ENCODE data around the gene WSB1. TPM values are rescaled to one million over a fixed set of nuclear protein-coding genes. Genes with fewer than 3 reads are reported as not detected.

WSB1 gene
- polyA plus RNA-seq, 3 donors, result 175 to 234 (median 205) TPM

- DNase-seq (ENCODE audit: low read depth in 3 of 3, low spot score in 2 of 3), result peak; percentile 81 to 88 (median 85)
These were observed 38.8 kb downstream of the WSB1 start for GRCh38 chr17:27332485-27333409.

- DNase-seq (ENCODE audit: low read depth in 3 of 3, low spot score in 2 of 3), result no peak
These were observed 39.6 kb downstream of the WSB1 start for GRCh38 chr17:27333410-27333980.

GRCh38 chr17:27336184-27336583, 42.3 kb downstream of the WSB1 start:
- DNase-seq (ENCODE audit: low read depth in 3 of 3, low spot score in 2 of 3), result no peak

- no peak for DNase-seq (ENCODE audit: low read depth in 3 of 3, low spot score in 2 of 3)
These were observed 44.6 kb downstream of the WSB1 start for GRCh38 chr17:27338536-27338985.

- no peak for DNase-seq (ENCODE audit: low read depth in 3 of 3, low spot score in 2 of 3)
These were observed 45.4 kb downstream of the WSB1 start for GRCh38 chr17:27339198-27339835.

GRCh38 chr17:27339836-27340550, 46.1 kb downstream of the WSB1 start:
- DNase-seq (ENCODE audit: low read depth in 3 of 3, low spot score in 2 of 3), result no peak

- DNase-seq (ENCODE audit: low read depth in 3 of 3, low spot score in 2 of 3), result no peak
These were observed 46.7 kb downstream of the WSB1 start for GRCh38 chr17:27340575-27340974.

GRCh38 chr17:27341041-27341471, 47.1 kb downstream of the WSB1 start:
- DNase-seq (ENCODE audit: low read depth in 3 of 3, low spot score in 2 of 3), result no peak

- DNase-seq (ENCODE audit: low read depth in 3 of 3, low spot score in 2 of 3), result no peak
These were observed 48.1 kb downstream of the WSB1 start for GRCh38 chr17:27342059-27342458.

GRCh38 chr17:27343294-27343693, 49.4 kb downstream of the WSB1 start:
- no peak for DNase-seq (ENCODE audit: low read depth in 3 of 3, low spot score in 2 of 3)

GRCh38 chr17:27343977-27344607, 50.2 kb downstream of the WSB1 start:
- DNase-seq (ENCODE audit: low read depth in 3 of 3, low spot score in 2 of 3), result no peak

GRCh38 chr17:27345141-27345904, 51.4 kb downstream of the WSB1 start:
- DNase-seq (ENCODE audit: low read depth in 3 of 3, low spot score in 2 of 3), result peak in 2 of 3 donors; percentile 68 to 72

GRCh38 chr17:27346228-27346899, 52.5 kb downstream of the WSB1 start:
- DNase-seq (ENCODE audit: low read depth in 3 of 3, low spot score in 2 of 3), result no peak

- no peak for DNase-seq (ENCODE audit: low read depth in 3 of 3, low spot score in 2 of 3)
These were observed 54.3 kb downstream of the WSB1 start for GRCh38 chr17:27348196-27348595.

GRCh38 chr17:27349540-27350021, 55.7 kb downstream of the WSB1 start:
- no peak for DNase-seq (ENCODE audit: low read depth in 3 of 3, low spot score in 2 of 3)

GRCh38 chr17:27351759-27352158, 57.8 kb downstream of the WSB1 start:
- no peak for DNase-seq (ENCODE audit: low read depth in 3 of 3, low spot score in 2 of 3)

GRCh38 chr17:27352448-27353032, 58.6 kb downstream of the WSB1 start:
- no peak for DNase-seq (ENCODE audit: low read depth in 3 of 3, low spot score in 2 of 3)

- no peak for DNase-seq (ENCODE audit: low read depth in 3 of 3, low spot score in 2 of 3)
These were observed 59.1 kb downstream of the WSB1 start for GRCh38 chr17:27353033-27353460.
